GM19099 (cell line): ENCODE data around the gene COX19.

Experiments
- POLR2A ChIP-seq: IDR thresholded peaks from 3 replicates; pipeline ENCODE4 v1.6.1; 2011; ENCODE audit warnings: low read depth; ENCODE audit not compliant: insufficient read length; ENCODE audit errors: extremely low read depth

COX19 gene

GRCh38 chr7:986766-987751, 11.7 kb upstream of the COX19 start:
- no peak for TF ChIP-seq POLR2A

- no peak for TF ChIP-seq POLR2A
Measured at GRCh38 chr7:985915-986741, 10.8 kb upstream of the COX19 start.

GRCh38 chr7:985127-985416, 9.7 kb upstream of the COX19 start:
- TF ChIP-seq POLR2A = no peak

GRCh38 chr7:984361-985126, 9.2 kb upstream of the COX19 start:
- no peak for TF ChIP-seq POLR2A

- no peak for TF ChIP-seq POLR2A
Measured at GRCh38 chr7:983616-984071, 8.3 kb upstream of the COX19 start.

- TF ChIP-seq POLR2A = no peak
Measured at GRCh38 chr7:983004-983615, 7.8 kb upstream of the COX19 start, which contains the start of gene CYP2W1. CYP2W1 (plus strand) TSS chr7:983181; CDS start chr7:983212, 31 bp downstream.

- no peak for TF ChIP-seq POLR2A
Measured at GRCh38 chr7:982511-983003, 7.2 kb upstream of the COX19 start.

GRCh38 chr7:981793-982510, 6.6 kb upstream of the COX19 start:
- no peak for TF ChIP-seq POLR2A

- no peak for TF ChIP-seq POLR2A
Measured at GRCh38 chr7:979886-980571, 4.7 kb upstream of the COX19 start.

- TF ChIP-seq POLR2A = no peak
Measured at GRCh38 chr7:979151-979550, 3.8 kb upstream of the COX19 start.

- no peak for TF ChIP-seq POLR2A
Measured at GRCh38 chr7:978416-979091, 3.2 kb upstream of the COX19 start.

GRCh38 chr7:978049-978346, 2.6 kb upstream of the COX19 start:
- no peak for TF ChIP-seq POLR2A

- TF ChIP-seq POLR2A = no peak
Measured at GRCh38 chr7:977326-978048, 2.1 kb upstream of the COX19 start.

- TF ChIP-seq POLR2A = no peak
Measured at GRCh38 chr7:976901-977325, 1.6 kb upstream of the COX19 start.
